Esophagus muscularis mucosa (tissue), 4 donors: ENCODE data around the gene HHIPL1. TPM values are rescaled to one million over a fixed set of nuclear protein-coding genes. Genes with fewer than 3 reads are reported as not detected.
A peak's percentile ranks its signal among the peaks of the same experiment; 100 is the strongest.

Experiments used
- DNase-seq: peaks from one replicate; pipeline ENCODE4 v3.0.0-alpha.2; 2017; ENCODE audit errors: extremely low spot score
- H3K27ac ChIP-seq, 4 donors: fragments of 200-600 bp; sonication (generic); replicated peaks in 1 of 4; 1 replicate in 3 of 4; 2 replicates in 1 of 4; pipeline ENCODE4 v1.5.1; 2016 to 2019; ENCODE audit warnings: mild to moderate bottlenecking in 1 of 4
- H3K27me3 ChIP-seq, 4 donors: fragments of 200-600 bp; sonication (generic); one replicate each; pipeline versions ENCODE4 v1.5.1 to v1.6.0; 2016 to 2019
- H3K36me3 ChIP-seq, 4 donors: fragments of 200-600 bp; sonication (generic); one replicate each; pipeline ENCODE4 v1.5.1; 2016 to 2019
- H3K4me1 ChIP-seq, 4 donors: fragments of 200-600 bp; sonication (generic); one replicate each; pipeline ENCODE4 v1.5.1; 2016 to 2019
- H3K4me3 ChIP-seq, 4 donors: fragments of 200-600 bp; sonication (generic); 1 replicate in 2 of 4; 2 replicates in 2 of 4; pipeline ENCODE4 v1.5.1; 2016 to 2019; ENCODE audit warnings: mild to moderate bottlenecking in 4 of 4, moderate library complexity in 1 of 4
- H3K9me3 ChIP-seq, 4 donors: fragments of 200-600 bp; sonication (generic); 1 replicate in 3 of 4; 2 replicates in 1 of 4; pipeline ENCODE4 v1.5.1; 2016 to 2019
- CTCF ChIP-seq, 3 experiments: fragments of 200-600 bp in 2 of 3; fragments of 450-650 bp in 1 of 3; sonication (generic) in 2 of 3; IDR thresholded peaks; one replicate each; pipeline ENCODE4 v1.5.1; 2017 to 2019; ENCODE audit warnings: antibody characterized with exemption in 3 of 3, mild to moderate bottlenecking in 2 of 3, moderate library complexity in 1 of 3
- EP300 ChIP-seq: sonication (generic); formaldehyde crosslinking; IDR thresholded peaks from one replicate; pipeline ENCODE4 v1.6.1; 2017; ENCODE audit warnings: antibody characterized with exemption
- POLR2A ChIP-seq: fragments of 450-650 bp; IDR thresholded peaks from one replicate; pipeline ENCODE4 v1.6.1; 2017; ENCODE audit warnings: antibody characterized with exemption, moderate library complexity, mild to moderate bottlenecking, low read depth
- POLR2AphosphoS5 ChIP-seq, 2 donors: sonication (generic); formaldehyde crosslinking; IDR thresholded peaks; one replicate each; pipeline ENCODE4 v1.6.1; 2017; ENCODE audit warnings: antibody characterized with exemption in 2 of 2
- WGBS: methylation state at CpG from one replicate; pipeline ENCODE4 v1.1.5; 2018; 5-methylcytosine and 5-hydroxymethylcytosine counted together
- intact Hi-C: fragments of 100-400 bp; cut with DNase I; formaldehyde crosslinking; loops from one replicate; pipeline ENCODE4 v1.15.1; 2023
- total RNA-seq, 4 donors: library from RNA; depleted of rRNA; stranded (reverse); fragments of >200 nt; gene quantifications; one replicate each; pipeline versions ENCODE4 v1.1.0 to v1.2.1, GENCODE V29; 2016

The HHIPL1 gene
- total RNA-seq, 4 donors from 2014 or later = 4.2 to 9.1 (median 5.9) TPM

- peaks cover 13 to 24% (median 17%) of the 10 kb centered on the region in 4 donors for H3K4me1 ChIP-seq
- no peak for DNase-seq
- 85% methylated on average over 10 of the region's 11 CpGs for WGBS
- H3K4me3 ChIP-seq = no peak overlapping the region
- TF ChIP-seq CTCF (IDR thresholded peaks at IDR 0.05) (no peak), POLR2A (no peak), POLR2AphosphoS5 (IDR thresholded peaks at IDR 0.05) (no peak), EP300 (no peak)
- H3K27me3 ChIP-seq = peaks cover 0 to 11% (median 0%) of the 10 kb centered on the region in 4 donors
- H3K27ac ChIP-seq = no peak overlapping the region
- intact Hi-C loops = loop anchor here (2.0 kb wide), 1 partner anchor 203 kb away; no protein-coding TSS in a partner anchor
- peaks cover 0 to 21% (median 10%) of the 10 kb centered on the region in 4 donors for H3K9me3 ChIP-seq
- H3K36me3 ChIP-seq = no peaks in the 10 kb centered on the region
Observed at GRCh38 chr14:99681832-99682148, 36.9 kb downstream of the HHIPL1 start.

GRCh38 chr14:99682809-99683618, 38.1 kb downstream of the HHIPL1 start:
- H3K4me1 ChIP-seq = peaks cover 13 to 24% (median 17%) of the 10 kb centered on the region in 4 donors
- WGBS = 3% methylated on average over 7 of the region's 42 CpGs
- peaks cover 0 to 11% (median 0%) of the 10 kb centered on the region in 4 donors for H3K27me3 ChIP-seq
- peak; percentile 95 for DNase-seq
- peak in 1 of 2 donors; percentile 36 for TF ChIP-seq POLR2AphosphoS5 (IDR thresholded peaks at IDR 0.05)
- TF ChIP-seq CTCF (IDR thresholded peaks at IDR 0.05) = peak; percentile 81 to 97 (median 85)
- TF ChIP-seq EP300 = no peak
- TF ChIP-seq POLR2A = no peak
- peak overlapping the region; percentile 87 to 95 (median 92) for H3K27ac ChIP-seq
- intact Hi-C loops = loop anchor here (2.0 kb wide), 1 partner anchor 202 kb away; no protein-coding TSS in a partner anchor
- H3K4me3 ChIP-seq = peak overlapping the region; percentile 71 to 89 (median 84)
- H3K9me3 ChIP-seq = peaks cover 0 to 12% (median 3%) of the 10 kb centered on the region in 4 donors
- H3K36me3 ChIP-seq = no peaks in the 10 kb centered on the region

- intact Hi-C loops = loop anchor here (2.0 kb wide), 1 partner anchor 201 kb away; no protein-coding TSS in a partner anchor
- H3K9me3 ChIP-seq = peaks cover 0 to 4% (median 0%) of the 10 kb centered on the region in 4 donors
- peak within 1 kb of the TSS; percentile 87 to 95 (median 92) for H3K27ac ChIP-seq
- peak; percentile 100 for DNase-seq
- peaks cover 13 to 24% (median 17%) of the 10 kb centered on the region in 4 donors for H3K4me1 ChIP-seq
- 0% methylated on average over 45 of the region's 83 CpGs for WGBS
- H3K36me3 ChIP-seq = no peaks in the 10 kb centered on the region
- peaks cover 0 to 11% (median 0%) of the 10 kb centered on the region in 4 donors for H3K27me3 ChIP-seq
- peak in 1 of 3 experiments; percentile 15 for TF ChIP-seq CTCF (IDR thresholded peaks at IDR 0.05)
- TF ChIP-seq POLR2A = no peak
- peak; percentile 54 to 74 for TF ChIP-seq POLR2AphosphoS5 (IDR thresholded peaks at IDR 0.05)
- TF ChIP-seq EP300 = no peak
- peak within 1 kb of the TSS; percentile 71 to 89 (median 84) for H3K4me3 ChIP-seq
Observed at GRCh38 chr14:99683619-99684409, 38.9 kb downstream of the HHIPL1 start, which contains the start of gene CYP46A1. Gene CYP46A1 (plus strand): TSS chr14:99684298. CDS start chr14:99684418, 120 bp downstream.

- Histone ChIP-seq H3K9me3 (no peaks in the 10 kb centered on the region), H3K27ac (peak overlapping the region; percentile 64 to 80 (median 69)), H3K36me3 (no peaks in the 10 kb centered on the region), H3K4me3 (peak overlapping the region; percentile 71 to 89 (median 84)), H3K4me1 (peaks cover 13 to 24% (median 17%) of the 10 kb centered on the region in 4 donors), H3K27me3 (peaks cover 0 to 11% (median 0%) of the 10 kb centered on the region in 4 donors)
- DNase-seq = no peak
- intact Hi-C loops = no loop called here
- TF ChIP-seq EP300 = no peak
- TF ChIP-seq POLR2A = no peak
- no peak for TF ChIP-seq CTCF (IDR thresholded peaks at IDR 0.05)
- no peak for TF ChIP-seq POLR2AphosphoS5 (IDR thresholded peaks at IDR 0.05)
- WGBS = 18% methylated on average over 15 of the region's 45 CpGs
Observed at GRCh38 chr14:99684410-99684934, 39.5 kb downstream of the HHIPL1 start.
